8988T (cell line): ENCODE data around the gene ABCF1.

Source experiments
- DNase-seq: peaks from one replicate; pipeline ENCODE4 v3.0.0; 2011

Gene ABCF1

DNA sequence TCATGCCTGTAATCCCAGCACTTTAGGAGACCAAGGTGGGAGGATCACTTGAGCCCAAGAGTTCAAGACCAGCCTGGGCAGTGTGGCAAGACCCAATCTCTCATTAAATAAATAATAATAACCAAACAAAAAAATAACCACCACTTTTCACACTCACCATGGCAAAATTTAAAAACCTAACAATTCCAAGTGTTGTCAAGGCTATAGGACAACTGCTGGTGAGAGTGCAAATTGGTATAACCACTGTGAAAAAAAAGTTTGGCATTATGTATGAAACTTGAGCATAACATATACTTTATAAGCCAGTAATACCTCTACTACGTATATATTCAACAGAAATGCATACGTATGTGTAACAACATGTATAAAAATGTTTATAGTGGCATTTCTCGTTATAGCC lies 10.3 kb upstream of the ABCF1 start:
- DNase-seq = no peak

DNA sequence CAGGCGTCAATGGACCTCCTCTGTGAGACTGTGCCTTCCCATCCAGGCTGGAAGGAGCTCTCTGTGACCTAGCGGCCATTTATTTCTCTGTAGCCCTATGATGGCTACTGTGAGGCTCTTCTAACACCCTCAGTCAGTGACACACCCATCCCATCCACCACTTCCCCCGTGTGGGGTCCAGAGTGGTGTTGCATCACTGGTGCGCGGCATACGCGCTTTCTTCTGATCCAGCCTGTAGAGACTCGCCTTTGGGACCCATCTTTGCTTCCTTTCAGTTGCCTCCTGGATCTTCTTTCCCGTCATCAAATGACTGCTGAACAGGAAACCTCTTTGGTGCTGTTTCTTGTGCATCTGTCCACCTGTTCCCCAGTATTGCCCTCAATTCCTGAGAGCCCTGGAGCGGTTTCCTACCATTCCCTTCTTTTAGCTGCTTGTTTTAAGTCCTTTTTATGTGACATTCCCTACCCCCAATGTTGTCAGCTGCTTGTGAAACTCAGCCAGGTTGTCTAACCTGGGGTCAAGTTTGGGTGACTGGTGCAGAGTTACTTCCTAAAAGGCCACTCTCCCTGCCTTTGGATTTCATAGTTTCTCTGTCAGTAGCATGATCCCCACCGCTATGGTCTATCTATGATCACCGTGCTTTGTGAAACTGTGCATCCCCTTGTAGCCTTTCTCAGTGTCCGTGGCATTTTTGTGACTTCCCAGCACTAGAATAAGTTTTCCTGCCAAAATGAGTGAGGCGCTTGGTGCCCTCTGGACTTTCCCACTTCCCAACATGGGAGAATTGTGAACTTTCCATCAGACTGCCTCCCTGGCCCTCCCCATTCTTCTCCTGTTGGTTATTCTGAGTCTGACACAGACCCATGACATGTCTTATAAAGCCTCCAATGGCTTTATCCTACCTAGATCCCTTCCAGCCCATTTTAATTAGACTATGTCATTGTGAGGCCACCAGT lies 8.5 kb upstream of the ABCF1 start:
- no peak for DNase-seq

DNA sequence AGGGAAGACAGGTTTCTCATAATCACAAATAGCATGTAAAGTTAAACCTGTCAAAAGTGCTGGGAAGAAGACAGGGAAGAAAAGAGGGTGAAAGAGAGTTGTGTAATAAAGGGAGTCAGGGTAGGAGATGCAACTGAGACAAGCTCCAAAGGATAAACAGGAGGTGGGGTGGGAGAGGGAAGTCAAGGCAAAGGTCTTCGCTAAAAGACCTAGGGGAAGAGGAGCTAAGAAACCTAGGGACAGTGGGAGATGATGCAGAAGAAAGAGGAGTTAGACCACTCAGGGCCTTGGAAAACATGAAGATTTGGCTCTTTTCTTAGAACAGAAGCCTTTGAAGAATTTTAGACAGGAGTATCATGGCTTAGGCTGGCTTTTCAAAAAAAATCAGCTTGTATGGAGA lies 7.1 kb upstream of the ABCF1 start:
- DNase-seq = no peak

DNA sequence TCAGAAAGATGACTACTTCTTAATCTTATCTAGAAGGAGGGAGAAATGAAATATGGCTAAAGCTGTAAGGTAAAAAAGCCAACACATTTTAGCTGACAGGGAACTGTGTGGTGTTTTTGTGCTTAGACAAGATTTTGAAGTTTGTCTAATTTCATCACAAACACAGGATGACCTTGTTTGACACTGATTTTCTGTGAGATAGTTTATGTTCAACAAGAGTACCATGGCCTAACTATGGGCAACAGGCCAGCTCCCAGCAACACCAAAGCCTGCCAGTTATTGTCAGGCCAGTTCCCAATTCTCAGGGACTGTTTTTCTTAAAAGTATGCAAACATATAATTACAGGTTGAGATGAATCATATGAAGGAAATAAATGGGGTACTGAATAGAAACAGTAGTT lies 5.5 kb upstream of the ABCF1 start:
- DNase-seq = no peak

DNA sequence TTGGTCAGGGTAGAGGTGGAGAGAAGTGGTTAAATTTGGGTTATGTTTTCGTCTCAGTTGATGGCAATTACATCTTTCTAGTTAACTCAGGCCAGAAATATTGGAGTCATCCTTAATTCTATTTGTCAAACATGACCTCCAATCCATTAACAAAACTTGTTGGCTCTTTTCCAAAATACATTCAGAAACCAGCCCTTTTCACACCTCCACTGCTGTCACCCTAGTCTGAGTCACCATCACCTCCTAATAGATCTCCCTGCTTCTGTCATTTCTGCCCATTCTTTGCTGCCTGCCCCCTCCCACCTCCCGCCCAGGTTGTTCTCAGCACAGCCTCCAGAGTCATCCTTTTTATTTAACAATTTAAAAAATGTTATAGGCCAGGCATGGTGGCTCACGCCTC lies 3.0 kb upstream of the ABCF1 start:
- DNase-seq = no peak

DNA sequence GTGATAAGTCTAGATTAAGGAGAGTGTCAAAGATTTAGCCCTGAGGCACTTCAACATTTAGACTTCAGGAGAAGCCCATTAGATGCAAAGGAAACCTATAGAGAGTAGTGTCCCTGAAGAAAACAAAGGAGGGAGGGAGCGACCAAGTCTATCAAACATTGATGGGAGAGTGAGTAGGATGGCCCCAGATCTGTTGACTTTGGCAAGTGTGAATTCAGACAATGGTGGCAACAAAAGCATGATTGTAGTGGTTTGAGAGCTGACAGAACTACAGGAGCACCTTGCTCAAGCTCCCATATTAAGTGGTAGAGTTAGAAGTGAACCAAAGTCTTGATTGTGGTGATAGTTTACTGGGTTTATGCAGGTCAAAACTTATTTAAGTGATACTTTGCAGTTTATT lies 979 bp upstream of the ABCF1 start:
- DNase-seq = no peak

DNA sequence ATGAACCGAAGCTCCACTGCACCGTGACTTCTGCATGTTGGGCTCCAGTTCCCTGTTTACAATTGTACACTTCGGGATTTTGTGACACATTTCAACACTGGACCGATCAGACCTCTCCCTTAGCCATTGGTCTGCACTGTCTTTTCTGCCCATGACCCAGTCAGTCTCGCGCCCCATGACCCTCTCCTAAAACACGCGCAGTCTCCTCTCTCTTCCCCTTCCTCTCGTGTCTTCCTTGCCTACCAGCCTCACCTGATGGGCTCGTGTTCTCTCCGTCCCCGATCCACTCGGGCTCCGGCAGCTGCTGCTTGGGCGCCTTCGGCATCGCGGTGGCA lies 535 bp upstream of the ABCF1 start:
- DNase-seq = no peak

DNA sequence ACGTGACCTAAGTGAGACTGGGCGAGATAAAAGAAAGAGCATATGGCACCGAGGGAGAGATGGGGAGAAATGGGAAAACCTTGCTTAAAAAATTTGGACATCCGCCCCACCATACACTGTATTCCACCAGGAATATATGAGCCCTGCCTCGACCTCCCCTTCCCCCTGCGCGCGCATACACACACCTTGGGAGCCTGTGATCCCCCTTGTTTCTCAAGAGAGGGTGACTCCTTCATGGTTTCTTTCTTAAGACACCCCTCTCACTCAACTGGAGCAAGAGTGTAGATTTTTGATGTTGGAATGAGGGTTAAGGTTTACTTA lies 480 bp downstream of the ABCF1 start:
- DNase-seq = no peak

DNA sequence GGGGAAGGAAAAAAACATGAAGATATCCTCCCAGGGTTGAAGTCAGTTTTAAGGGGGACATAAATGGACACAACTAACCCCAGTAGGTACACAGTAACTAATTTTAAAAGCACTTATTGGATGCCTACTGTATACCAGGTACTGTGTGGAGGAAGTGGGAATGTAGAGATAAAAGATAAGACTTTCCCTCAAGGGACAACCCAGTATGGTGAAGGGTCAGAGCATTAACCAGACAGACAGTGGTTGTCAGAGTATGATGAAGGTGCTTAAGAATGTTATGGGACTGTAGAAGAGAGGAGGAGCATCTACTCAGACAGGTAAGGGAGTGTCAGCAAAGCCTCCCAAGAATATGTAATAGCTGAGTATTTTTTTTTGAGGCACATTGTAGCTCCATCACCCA lies 906 bp downstream of the ABCF1 start:
- DNase-seq = no peak

DNA sequence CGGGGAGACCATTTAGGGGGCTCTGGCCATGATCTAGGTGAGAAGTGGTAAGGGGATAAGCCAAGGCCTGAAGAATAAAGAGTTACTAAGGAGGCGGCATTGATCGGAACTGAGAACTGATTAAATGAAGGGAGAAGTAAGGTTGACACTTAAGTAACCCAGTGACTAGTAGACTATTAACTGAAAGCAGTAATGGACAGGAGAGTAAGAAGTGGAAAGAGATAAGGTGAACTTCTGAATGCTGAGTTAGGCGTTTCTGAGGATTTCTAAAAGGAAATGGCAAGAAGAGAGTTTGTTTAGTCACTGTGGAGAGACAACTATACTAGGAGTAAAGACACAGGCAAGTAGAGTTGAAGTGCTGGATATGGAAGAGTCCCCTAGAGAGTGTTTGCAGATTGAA lies 1.9 kb downstream of the ABCF1 start:
- no peak for DNase-seq

DNA sequence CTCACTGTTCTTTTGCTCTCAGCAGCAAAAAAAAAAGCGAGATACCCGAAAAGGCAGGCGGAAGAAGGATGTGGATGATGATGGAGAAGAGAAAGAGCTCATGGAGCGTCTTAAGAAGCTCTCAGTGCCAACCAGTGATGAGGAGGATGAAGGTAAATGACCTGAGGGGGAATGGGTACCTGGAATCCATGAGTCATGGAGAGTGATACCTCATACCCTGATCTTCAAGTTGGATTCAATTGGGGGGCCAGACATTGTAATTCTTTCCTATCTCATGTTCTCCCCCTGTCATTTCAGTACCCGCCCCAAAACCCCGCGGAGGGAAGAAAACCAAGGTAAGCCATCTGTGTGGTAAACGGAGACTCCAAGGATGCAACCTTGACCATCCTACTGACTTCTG lies 6.8 kb downstream of the ABCF1 start:
- no peak for DNase-seq

DNA sequence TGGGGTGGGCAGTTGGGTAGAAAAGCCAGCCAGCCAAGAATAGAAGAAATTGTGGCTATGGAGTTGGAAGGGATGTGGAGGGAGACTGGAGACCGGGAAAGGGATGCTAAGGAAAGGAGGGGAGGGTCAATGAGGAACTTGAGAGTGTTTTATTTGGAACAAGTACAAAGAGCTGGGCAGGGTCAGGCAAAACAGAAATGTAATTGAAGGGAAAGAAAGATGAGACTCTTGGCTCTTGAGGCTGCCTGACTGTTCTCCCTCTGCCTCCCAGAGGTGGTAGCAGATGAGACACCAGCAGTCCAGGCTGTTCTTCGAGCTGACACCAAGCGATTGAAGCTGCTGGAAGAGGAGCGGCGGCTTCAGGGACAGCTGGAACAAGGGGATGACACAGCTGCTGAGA lies 12.7 kb downstream of the ABCF1 start:
- no peak for DNase-seq

DNA sequence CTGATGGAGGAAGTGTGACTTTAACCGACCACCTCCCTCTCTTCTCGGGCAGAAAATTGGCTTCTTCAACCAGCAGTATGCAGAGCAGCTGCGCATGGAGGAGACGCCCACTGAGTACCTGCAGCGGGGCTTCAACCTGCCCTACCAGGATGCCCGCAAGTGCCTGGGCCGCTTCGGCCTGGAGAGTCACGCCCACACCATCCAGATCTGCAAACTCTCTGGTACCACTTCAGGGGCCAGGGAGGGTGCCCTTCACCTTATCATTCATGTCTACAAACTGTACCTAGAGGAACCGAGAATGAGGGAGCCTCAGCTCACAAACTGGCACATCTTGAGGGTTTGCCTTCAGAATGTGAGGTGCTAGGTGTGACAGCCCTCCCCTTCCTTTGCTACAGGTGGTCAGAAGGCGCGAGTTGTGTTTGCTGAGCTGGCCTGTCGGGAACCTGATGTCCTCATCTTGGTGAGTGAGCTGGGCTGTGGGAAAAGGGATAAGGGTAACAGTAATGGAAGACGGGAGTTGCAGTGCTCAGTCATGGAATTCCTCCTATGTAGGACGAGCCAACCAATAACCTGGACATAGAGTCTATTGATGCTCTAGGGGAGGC lies 18.6 kb downstream of the ABCF1 start:
- DNase-seq = no peak

DNA sequence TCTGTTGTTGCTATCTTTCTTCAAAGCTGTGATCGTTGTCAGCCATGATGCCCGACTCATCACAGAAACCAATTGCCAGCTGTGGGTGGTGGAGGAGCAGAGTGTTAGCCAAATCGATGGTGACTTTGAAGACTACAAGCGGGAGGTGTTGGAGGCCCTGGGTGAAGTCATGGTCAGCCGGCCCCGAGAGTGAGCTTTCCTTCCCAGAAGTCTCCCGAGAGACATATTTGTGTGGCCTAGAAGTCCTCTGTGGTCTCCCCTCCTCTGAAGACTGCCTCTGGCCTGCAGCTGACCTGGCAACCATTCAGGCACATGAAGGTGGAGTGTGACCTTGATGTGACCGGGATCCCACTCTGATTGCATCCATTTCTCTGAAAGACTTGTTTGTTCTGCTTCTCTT lies 19.3 kb downstream of the ABCF1 start:
- DNase-seq = no peak

DNA sequence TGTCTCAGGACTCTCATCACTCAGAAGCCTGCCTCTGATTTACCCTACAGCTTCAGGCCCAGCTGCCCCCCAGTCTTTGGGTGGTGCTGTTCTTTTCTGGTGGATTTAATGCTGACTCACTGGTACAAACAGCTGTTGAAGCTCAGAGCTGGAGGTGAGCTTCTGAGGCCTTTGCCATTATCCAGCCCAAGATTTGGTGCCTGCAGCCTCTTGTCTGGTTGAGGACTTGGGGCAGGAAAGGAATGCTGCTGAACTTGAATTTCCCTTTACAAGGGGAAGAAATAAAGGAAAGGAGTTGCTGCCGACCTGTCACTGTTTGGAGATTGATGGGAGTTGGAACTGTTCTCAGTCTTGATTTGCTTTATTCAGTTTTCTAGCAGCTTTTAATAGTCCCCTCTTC lies 19.8 kb downstream of the ABCF1 start:
- no peak for DNase-seq

DNA sequence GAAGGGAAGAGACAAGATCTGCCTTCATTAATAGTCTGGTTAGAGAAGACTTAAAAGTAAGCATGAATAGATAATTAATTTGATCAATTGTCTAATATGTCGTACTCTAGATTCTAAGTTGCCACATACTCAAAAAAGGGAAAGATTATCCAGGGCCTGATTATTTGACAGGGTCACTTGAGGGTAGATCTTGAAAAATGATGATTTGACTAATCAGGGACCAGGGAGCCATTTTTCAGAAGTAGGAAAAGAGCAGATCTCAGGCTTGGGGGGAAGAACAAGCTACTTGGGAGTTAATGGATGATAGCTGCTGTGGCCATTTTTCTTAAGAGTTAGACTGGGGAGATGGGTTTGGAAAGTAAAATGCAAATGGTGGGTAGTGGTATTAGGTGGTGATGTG lies 21.0 kb downstream of the ABCF1 start:
- no peak for DNase-seq

DNA sequence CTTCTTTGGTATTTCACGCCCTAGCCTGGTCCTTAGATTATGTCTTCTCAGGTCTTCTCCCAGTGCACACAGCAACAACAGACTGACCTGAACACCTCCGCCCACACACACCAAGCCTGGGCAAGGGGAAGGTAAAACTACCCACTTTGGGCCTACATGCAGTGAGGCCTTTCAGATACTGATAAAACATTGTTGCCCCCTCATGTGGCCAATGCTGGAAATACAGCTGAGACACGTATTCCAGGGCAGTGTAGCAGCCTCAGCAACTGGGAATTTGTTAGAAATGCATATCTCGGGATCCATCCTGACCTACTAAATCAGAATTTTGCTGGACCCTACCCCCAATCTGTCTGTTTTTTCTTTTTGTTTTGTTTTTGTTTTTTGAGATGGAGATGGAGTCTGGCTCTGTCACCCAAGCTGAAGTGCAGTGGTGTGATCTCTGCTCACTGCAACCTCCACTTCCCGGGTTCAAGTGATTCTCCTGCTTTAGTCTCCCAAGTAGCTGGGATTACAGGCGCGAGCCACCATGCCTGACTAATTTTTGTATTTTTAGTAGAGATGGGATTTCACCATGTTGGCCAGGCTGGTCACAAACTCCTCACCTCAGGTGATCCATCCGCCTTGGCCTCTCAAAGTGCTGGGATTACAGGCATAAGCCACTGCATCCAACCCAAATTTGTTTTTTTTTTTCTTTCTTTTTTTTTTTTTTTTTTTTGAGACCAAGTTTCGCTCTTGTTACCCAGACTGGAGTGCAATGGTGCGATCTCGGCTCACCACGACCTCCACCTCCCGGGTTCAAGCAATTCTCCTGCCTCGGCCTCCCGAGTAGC lies 26.3 kb downstream of the ABCF1 start:
- DNase-seq = peak; percentile 48

DNA sequence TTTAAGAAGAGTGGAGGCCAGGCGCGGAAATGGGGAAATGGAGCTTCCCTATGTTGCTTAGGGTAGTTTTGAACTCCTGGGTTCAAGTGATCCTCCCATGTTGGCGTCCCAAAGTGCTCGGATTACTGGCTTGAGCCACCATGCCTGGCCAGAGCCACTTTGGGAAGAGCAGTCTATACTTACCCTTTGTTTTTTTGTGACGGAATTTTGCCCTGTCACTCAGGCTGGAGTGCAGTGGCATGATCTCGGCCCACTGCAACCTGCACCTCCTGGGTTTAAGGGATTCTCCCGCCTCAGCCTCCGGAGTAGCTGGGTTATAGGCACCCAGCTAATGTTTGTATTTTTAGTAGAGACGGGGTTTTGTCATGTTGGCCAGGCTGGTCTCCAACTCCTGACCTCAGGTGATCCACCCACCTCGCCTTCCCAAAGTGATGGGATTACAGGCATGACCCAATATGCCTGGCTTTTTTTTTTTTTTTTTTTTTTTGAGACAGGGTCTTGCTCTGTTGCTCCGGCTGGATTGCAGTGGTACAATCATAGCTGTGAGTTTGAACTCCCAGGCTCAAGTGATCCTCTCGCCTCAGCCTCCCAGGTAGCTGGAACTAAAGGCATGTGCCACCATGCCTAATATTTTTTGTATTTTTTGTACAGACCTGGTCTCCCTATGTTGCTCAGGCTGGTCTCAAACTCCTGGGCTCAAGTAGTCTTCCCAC lies 27.8 kb downstream of the ABCF1 start:
- DNase-seq = no peak

DNA sequence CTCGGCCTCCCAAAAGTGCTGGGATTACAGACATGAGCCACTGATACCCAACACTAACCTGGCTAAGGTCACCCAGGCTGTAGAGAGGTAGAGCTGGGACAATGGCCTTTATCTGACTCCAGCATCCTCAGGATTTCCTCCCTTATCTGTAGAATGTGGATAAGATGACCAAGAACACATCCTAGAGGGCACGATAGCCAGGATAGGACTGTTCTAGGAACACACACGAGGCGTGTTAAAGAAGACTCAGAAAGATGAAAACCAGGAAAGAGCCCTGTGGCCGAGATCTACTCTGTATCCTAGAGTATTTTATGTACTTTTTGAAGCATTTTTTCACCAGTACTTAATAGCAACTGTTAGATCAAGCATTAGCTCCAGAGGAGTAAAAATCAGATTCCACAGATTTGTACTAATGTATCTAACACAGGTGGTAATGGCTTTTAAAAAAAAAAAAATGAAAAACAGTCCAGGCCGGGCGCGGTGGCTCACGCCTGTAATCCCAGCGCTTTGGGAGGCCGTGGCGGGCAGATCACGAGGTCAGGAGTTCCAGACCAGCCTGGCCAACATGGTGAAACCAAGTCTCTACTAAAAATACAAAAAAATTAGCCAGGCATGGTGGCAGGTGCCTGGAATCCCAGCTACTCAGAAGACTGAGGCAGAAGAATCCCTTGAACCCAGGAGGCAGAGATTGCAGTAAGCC lies 28.5 kb downstream of the ABCF1 start:
- DNase-seq = no peak

DNA sequence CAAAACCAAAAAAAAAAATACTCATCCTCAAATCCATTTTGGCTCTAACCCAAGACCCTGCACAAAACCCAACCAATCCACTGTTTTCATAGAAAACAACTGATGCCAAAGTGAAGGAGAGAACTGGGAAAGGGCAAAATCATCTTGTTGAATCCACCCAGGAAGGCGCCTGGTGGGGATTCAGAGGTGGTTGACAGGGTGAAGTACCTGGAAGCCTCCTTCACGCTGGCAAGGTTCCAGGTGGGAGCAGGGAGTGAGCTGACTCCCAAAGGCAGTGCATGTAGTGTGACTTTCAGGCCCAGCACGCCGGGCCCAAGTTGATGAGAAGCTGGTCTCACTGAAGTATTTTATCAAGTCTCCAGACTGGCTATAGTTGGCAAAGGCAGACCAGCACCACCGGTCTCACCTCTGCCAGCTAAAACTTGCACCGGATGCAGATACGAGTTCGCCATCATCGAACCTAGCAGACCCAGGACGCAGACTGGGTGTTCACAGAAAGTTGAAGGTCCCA lies 29.3 kb downstream of the ABCF1 start:
- no peak for DNase-seq

DNA sequence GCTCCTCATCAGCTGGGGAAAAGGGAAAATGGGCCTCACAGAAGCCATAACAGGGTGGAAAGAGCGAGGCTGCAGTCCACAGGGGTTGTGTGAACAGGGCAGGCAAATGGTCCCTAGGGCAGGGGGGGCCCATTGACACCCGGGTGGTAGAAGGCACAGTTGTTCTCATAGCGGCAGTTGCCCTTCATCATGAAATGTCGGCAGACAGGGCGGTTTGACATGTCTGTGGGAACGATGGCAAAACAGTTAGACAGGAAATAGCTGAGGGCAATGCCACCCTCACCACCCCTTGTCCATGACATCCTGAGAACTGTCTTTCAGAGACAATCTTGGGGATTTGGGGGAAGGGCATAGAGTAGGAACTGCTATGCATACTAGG lies 30.2 kb downstream of the ABCF1 start:
- DNase-seq = no peak

DNA sequence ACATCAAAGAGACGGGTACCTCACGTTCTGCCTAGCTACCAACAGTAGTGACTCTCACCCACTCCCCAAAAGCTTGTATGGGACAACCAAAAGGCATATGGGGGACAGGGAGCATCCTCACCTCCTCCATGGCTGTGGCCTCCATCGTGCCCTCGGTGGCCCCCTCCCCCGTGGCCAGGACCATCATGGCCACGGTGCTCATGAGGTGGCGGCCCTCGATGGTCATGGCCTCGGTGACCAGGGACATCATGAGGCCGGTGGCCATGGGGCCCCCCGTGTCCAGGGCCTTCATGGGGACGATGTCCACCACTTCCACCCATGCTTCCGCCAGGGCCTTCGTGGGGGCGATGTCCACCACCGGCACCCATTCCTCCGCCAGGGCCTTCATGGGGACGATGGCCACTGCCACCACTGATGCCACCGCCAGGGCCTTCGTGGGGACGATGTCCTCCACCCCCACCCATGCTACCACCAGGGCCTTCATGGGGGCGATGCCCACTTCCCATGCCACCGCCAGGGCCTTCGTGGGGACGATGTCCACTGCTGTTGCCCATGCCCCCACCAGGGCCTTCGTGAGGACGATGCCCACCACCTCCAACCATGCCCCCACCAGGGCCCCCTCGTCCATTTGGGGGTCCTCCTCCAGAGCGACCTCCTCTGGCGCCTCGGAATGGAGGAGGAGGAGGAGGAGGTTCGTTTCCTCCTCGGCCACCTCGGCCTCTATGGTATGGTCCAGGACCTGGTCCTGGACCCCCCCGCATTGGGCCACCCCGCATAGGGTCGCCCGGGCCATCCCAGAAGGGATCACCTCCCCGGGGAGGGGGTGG lies 30.8 kb downstream of the ABCF1 start:
- DNase-seq = no peak
